H1 (cell line): ENCODE data around the gene TMEM255A. TPM values are rescaled to one million over a fixed set of nuclear protein-coding genes. Genes with fewer than 3 reads are reported as not detected.

Source experiments
- CTCF ChIA-PET: fragments of 300-600 bp; sonication (Branson Sonifier 250); formaldehyde crosslinking; loops from one replicate; lab custom pipeline; 2021; ENCODE audit not compliant: partially characterized antibody; lab: Charles Lee
- POLR2A ChIA-PET: fragments of 300-600 bp; sonication (Branson Sonifier 250); formaldehyde crosslinking; loops from one replicate; lab custom pipeline; 2021; ENCODE audit warnings: inconsistent platforms; ENCODE audit not compliant: partially characterized antibody; lab: Charles Lee
- DNase-seq, 2 experiments: peaks; one replicate each; pipeline versions ENCODE4 v3.0.0 to v3.0.0-alpha.2; 2010 to 2022; ENCODE audit warnings: low spot score in 2 of 2, low read depth in 1 of 2, mixed read lengths in 1 of 2
- FAIRE-seq: peaks from 2 replicates; lab custom pipeline; 2011; peaks lifted over from hg19 to GRCh38; lab: Jason Lieb, UNC
- H2AFZ ChIP-seq: 2 replicates; pipeline ENCODE4 v1.8.1; 2012; ENCODE audit warnings: low read length, inconsistent platforms
- H2AK5ac ChIP-seq: 2 replicates; pipeline ENCODE4 v1.6.1; 2013; ENCODE audit warnings: low read depth, low read length
- H2BK120ac ChIP-seq: replicated peaks from 2 replicates; pipeline ENCODE3; 2013; ENCODE audit warnings: low read depth, low read length, inconsistent platforms
- H2BK12ac ChIP-seq: 2 replicates; pipeline ENCODE4 v1.6.1; 2013; ENCODE audit warnings: low read depth, low read length
- H2BK15ac ChIP-seq: 2 replicates; pipeline ENCODE4 v1.6.1; 2013; ENCODE audit warnings: low read length
- H2BK20ac ChIP-seq: 2 replicates; pipeline ENCODE4 v1.6.1; 2013; ENCODE audit warnings: low read length
- H2BK5ac ChIP-seq: 2 replicates; pipeline ENCODE4 v1.6.1; 2013; ENCODE audit warnings: low read depth, low read length
- H3K14ac ChIP-seq: 2 replicates; pipeline ENCODE4 v1.6.1; 2013; ENCODE audit warnings: inconsistent platforms; ENCODE audit not compliant: insufficient read length
- H3K18ac ChIP-seq: 2 replicates; pipeline ENCODE4 v1.6.1; 2013; ENCODE audit warnings: low read length; ENCODE audit errors: extremely low read depth
- H3K23ac ChIP-seq: 2 replicates; pipeline ENCODE4 v1.6.1; 2013; ENCODE audit warnings: inconsistent platforms; ENCODE audit not compliant: insufficient read length
- H3K23me2 ChIP-seq: 2 replicates; pipeline ENCODE4 v1.6.1; 2013; ENCODE audit warnings: low read depth, low read length
- H3K27ac ChIP-seq: 2 replicates; pipeline ENCODE4 v1.6.1; 2011; ENCODE audit warnings: low read depth, low read length, inconsistent platforms
- H3K27me3 ChIP-seq, 4 experiments: replicated peaks in 1 of 4; 1 replicate in 1 of 4; 2 replicates in 3 of 4; pipeline versions ENCODE4 v1.6.1 to v1.8.1; 2011 to 2013; ENCODE audit warnings: low read length in 3 of 4, mild to moderate bottlenecking in 3 of 4, inconsistent platforms in 2 of 4, mixed read lengths in 2 of 4, moderate library complexity in 1 of 4; ENCODE audit not compliant: control insufficient read depth in 3 of 4, insufficient read depth in 3 of 4; ENCODE audit errors: extremely low read depth in 1 of 4
- H3K36me3 ChIP-seq, 4 experiments: 2 replicates each; pipeline versions ENCODE4 v1.6.1 to v1.8.1; 2011 to 2013; ENCODE audit warnings: mild to moderate bottlenecking in 4 of 4, low read length in 3 of 4, moderate library complexity in 2 of 4, control low read depth in 1 of 4, inconsistent platforms in 1 of 4; ENCODE audit not compliant: insufficient read depth in 4 of 4, control insufficient read depth in 2 of 4
- H3K4ac ChIP-seq: replicated peaks from 2 replicates; pipeline ENCODE3; 2013; ENCODE audit warnings: low read length, low read depth, mixed read lengths, inconsistent platforms; ENCODE audit not compliant: insufficient read length
- H3K4me1 ChIP-seq, 4 experiments: replicated peaks in 1 of 4; 1 replicate in 1 of 4; 2 replicates in 3 of 4; pipeline versions ENCODE4 v1.6.1 to v1.8.1; 2011 to 2013; ENCODE audit warnings: low read length in 3 of 4, inconsistent platforms in 2 of 4, mixed read lengths in 1 of 4; ENCODE audit not compliant: insufficient read depth in 4 of 4, control insufficient read depth in 3 of 4
- H3K4me2 ChIP-seq, 2 experiments: 2 replicates each; pipeline versions ENCODE4 v1.6.1 to v1.8.1; 2011 to 2013; ENCODE audit warnings: low read depth in 2 of 2, low read length in 2 of 2, control low read depth in 1 of 2, inconsistent platforms in 1 of 2, mild to moderate bottlenecking in 1 of 2; ENCODE audit not compliant: insufficient read depth in 1 of 2
- H3K4me3 ChIP-seq, 4 experiments: fragments of 200-600, 300-600 bp in 1 of 4; sonication (generic), shearing (Covaris generic), sonication (Bioruptor Twin) in 1 of 4; 2 replicates each; pipeline versions ENCODE4 v1.5.1 to v1.8.1; 2011 to 2016; ENCODE audit warnings: low read length in 4 of 4, low read depth in 3 of 4, control low read depth in 2 of 4, inconsistent platforms in 2 of 4, mild to moderate bottlenecking in 2 of 4, mixed read lengths in 1 of 4, moderate library complexity in 1 of 4; ENCODE audit not compliant: insufficient read depth in 2 of 4; ENCODE audit errors: extremely low read depth in 1 of 4
- H3K56ac ChIP-seq: replicated peaks from 2 replicates; pipeline ENCODE3; 2013; ENCODE audit warnings: low read depth, mild to moderate bottlenecking, mixed read lengths, low read length, inconsistent platforms; ENCODE audit not compliant: insufficient read length
- H3K79me1 ChIP-seq: 2 replicates; pipeline ENCODE4 v1.6.1; 2013; ENCODE audit warnings: low read depth, low read length, control low read depth
- H3K79me2 ChIP-seq, 2 experiments: 2 replicates each; pipeline versions ENCODE4 v1.6.1 to v1.8.1; 2012 to 2013; ENCODE audit warnings: low read length in 2 of 2, mild to moderate bottlenecking in 2 of 2, inconsistent platforms in 1 of 2; ENCODE audit not compliant: insufficient read depth in 2 of 2, control insufficient read depth in 1 of 2
- H3K9ac ChIP-seq, 4 experiments: replicated peaks in 1 of 4; 1 replicate in 1 of 4; 2 replicates in 3 of 4; pipeline versions ENCODE4 v1.6.1 to v1.8.1; 2011 to 2013; ENCODE audit warnings: low read depth in 3 of 4, low read length in 3 of 4, control low read depth in 2 of 4, mild to moderate bottlenecking in 2 of 4, moderate library complexity in 2 of 4, inconsistent platforms in 1 of 4; ENCODE audit errors: extremely low read depth in 1 of 4
- H3K9me3 ChIP-seq, 2 experiments: 2 replicates each; pipeline versions ENCODE4 v1.6.1 to v1.8.1; 2012 to 2013; ENCODE audit warnings: mild to moderate bottlenecking in 2 of 2, moderate library complexity in 2 of 2, control low read depth in 1 of 2, inconsistent platforms in 1 of 2, low read depth in 1 of 2, low read length in 1 of 2, mixed read lengths in 1 of 2; ENCODE audit not compliant: insufficient read depth in 2 of 2
- H4K20me1 ChIP-seq, 2 experiments: replicated peaks in 1 of 2; 2 replicates each; pipeline versions ENCODE3 to v1.8.1; 2011 to 2013; ENCODE audit warnings: inconsistent platforms in 2 of 2, low read length in 2 of 2, mild to moderate bottlenecking in 1 of 2; ENCODE audit not compliant: insufficient read depth in 2 of 2, control insufficient read depth in 1 of 2
- H4K5ac ChIP-seq: 2 replicates; pipeline ENCODE4 v1.6.1; 2013; ENCODE audit warnings: low read length, low read depth, mixed read lengths, inconsistent platforms; ENCODE audit not compliant: insufficient read length
- H4K8ac ChIP-seq: 2 replicates; pipeline ENCODE4 v1.8.0; 2013; ENCODE audit warnings: mild to moderate bottlenecking, moderate library complexity, low read length, inconsistent platforms; ENCODE audit not compliant: insufficient read depth; ENCODE audit errors: extremely low read depth
- H4K91ac ChIP-seq: replicated peaks from 2 replicates; pipeline ENCODE3; 2013; ENCODE audit warnings: low read length, mixed read lengths, inconsistent platforms; ENCODE audit not compliant: insufficient read length
- RAD21 ChIP-seq, 2 experiments: IDR thresholded peaks in 1 of 2; conservative IDR thresholded peaks in 1 of 2; 2 replicates each; pipeline ENCODE4 v1.6.1; 2011; ENCODE audit warnings: low read depth in 2 of 2, low read length in 2 of 2, improper control_type of control experiment in 1 of 2, inconsistent platforms in 1 of 2, mild to moderate bottlenecking in 1 of 2, moderate library complexity in 1 of 2
- SIN3A ChIP-seq, 2 experiments: IDR thresholded peaks in 1 of 2; conservative IDR thresholded peaks in 1 of 2; 2 replicates each; pipeline ENCODE4 v1.6.1; 2011 to 2012; ENCODE audit warnings: low read length in 2 of 2, improper control_type of control experiment in 1 of 2, low read depth in 1 of 2, mild to moderate bottlenecking in 1 of 2
- WGBS, 2 experiments: shearing (Covaris generic) in 1 of 2; methylation state at CpG; one replicate each; pipeline versions ENCODE4 v1.1.6 to v1.1.7; 2013 to 2015; ENCODE audit warnings: low lambda C conversion rate in 2 of 2, mixed read lengths in 2 of 2, inconsistent platforms in 1 of 2, low coverage in 1 of 2, missing lambda C conversion rate in 1 of 2; ENCODE audit not compliant: insufficient replicate concordance in 2 of 2, insufficient coverage in 1 of 2, insufficient read length in 1 of 2; ENCODE audit errors: extremely low coverage in 1 of 2, missing lambda C conversion rate in 1 of 2; 5-methylcytosine and 5-hydroxymethylcytosine counted together
- polyA plus RNA-seq, 7 experiments: library from polyadenylated mRNA; depleted of rRNA in 3 of 7; stranded (reverse) in 5 of 7; unstranded in 2 of 7; fragments of >200 nt in 5 of 7; fragments of 200-250 nt in 2 of 7; gene quantifications; 1 replicate in 5 of 7; 2 replicates in 1 of 7; 4 replicates in 1 of 7; pipeline versions ENCODE4 v1.2.1 to v1.2.3, GENCODE V29; 2011 to 2013; ENCODE audit warnings: missing spikeins in 2 of 7, mixed read lengths in 2 of 7
- total RNA-seq: library from RNA; stranded (reverse); fragmentation: NEBNext Ultra II Directional; extraction: Animal tissue kit (Norgen Biotek cat#: 25700); gene quantifications from 2 replicates; pipeline ENCODE4 v1.2.1, GENCODE V29; 2021
- TF ChIP-seq, protein P1 (sequence below), 3 experiments: IDR thresholded peaks; 1 replicate in 2 of 3; 2 replicates in 1 of 3; pipeline versions ENCODE4 v1.5.1 to v1.6.1; 2011; ENCODE audit warnings: low read length in 3 of 3, mild to moderate bottlenecking in 3 of 3, inconsistent platforms in 2 of 3, low read depth in 1 of 3, moderate library complexity in 1 of 3; ENCODE audit not compliant: insufficient read depth in 1 of 3; ENCODE audit errors: control extremely low read depth in 1 of 3

TMEM255A gene
- total and polyA plus RNA-seq, 2 of the 8 experiments (the other 6 are each of a cell fraction or from before 2014, with no cell fraction given) = 0.73 to 2.3 TPM

DNA sequence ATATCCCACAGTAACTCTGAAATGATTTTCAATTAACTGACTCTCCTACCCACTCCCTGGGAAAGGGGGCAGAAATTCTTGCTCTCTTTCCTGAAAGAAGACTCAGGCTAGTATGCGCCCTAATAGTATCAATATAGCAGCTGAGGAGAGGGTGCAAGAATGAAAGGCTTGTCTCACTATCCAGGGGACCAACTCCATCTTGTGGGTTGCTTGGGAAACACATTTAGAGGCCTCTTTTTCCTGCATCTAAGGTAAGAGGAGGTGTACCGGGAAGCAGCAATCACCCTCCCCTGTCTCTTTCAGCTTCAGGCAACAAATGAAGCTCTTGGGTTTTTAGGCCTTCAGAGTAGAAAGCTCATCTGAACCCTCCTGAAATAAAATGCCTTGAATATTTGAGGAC lies 11.3 kb downstream of the TMEM255A start:
- no peak overlapping the region for H3K9ac ChIP-seq
- H4K20me1 ChIP-seq = no peaks in the 10 kb centered on the region
- FAIRE-seq = peak; percentile 79
- H3K14ac ChIP-seq = no peak overlapping the region
- no peak overlapping the region for H3K18ac ChIP-seq
- CTCF ChIA-PET = interaction anchor here (0.8 to 2.4 kb wide), 18 partner anchors 9 to 386 kb away, joined by 3 to 8 read pairs (median 3); partner anchors contain the start of gene ZBTB33
- H3K4ac ChIP-seq = no peak overlapping the region
- no peak overlapping the region for H3K23ac ChIP-seq
- H3K27me3 ChIP-seq = peaks cover 0 to 3% (median 1%) of the 10 kb centered on the region in 4 experiments; a peak in 2 of 7 replicates
- 46% methylated on average over 2 of the region's 2 CpGs; no CpG with 5 or more reads in 1 of the 2 experiments for WGBS, 2 experiments
- no peak overlapping the region for H3K56ac ChIP-seq
- no peaks in the 10 kb centered on the region for H3K36me3 ChIP-seq
- H2BK5ac ChIP-seq = no peak overlapping the region
- H3K79me2 ChIP-seq = no peaks in the 10 kb centered on the region
- H2BK20ac ChIP-seq = no peak overlapping the region
- H3K9me3 ChIP-seq = no peaks in the 10 kb centered on the region
- H4K5ac ChIP-seq = no peak overlapping the region
- no peak overlapping the region for H3K27ac ChIP-seq
- H2BK120ac ChIP-seq = no peak overlapping the region
- no peak overlapping the region for H2AFZ ChIP-seq
- no peak for DNase-seq
- no peak overlapping the region for H2BK15ac ChIP-seq
- TF ChIP-seq SIN3A (conservative IDR thresholded peaks at IDR 0.05 in 1 of 2, IDR thresholded peaks at IDR 0.05 in 1 of 2; ENCODE audit: low read depth in 1 of 2, low read length in 2 of 2) = no peak
- TF ChIP-seq RAD21 (IDR thresholded peaks at IDR 0.05 in 1 of 2, conservative IDR thresholded peaks at IDR 0.05 in 1 of 2; ENCODE audit: low read depth in 2 of 2, low read length in 2 of 2) = peak; percentile 66 to 73
- TF ChIP-seq, protein P1, sequence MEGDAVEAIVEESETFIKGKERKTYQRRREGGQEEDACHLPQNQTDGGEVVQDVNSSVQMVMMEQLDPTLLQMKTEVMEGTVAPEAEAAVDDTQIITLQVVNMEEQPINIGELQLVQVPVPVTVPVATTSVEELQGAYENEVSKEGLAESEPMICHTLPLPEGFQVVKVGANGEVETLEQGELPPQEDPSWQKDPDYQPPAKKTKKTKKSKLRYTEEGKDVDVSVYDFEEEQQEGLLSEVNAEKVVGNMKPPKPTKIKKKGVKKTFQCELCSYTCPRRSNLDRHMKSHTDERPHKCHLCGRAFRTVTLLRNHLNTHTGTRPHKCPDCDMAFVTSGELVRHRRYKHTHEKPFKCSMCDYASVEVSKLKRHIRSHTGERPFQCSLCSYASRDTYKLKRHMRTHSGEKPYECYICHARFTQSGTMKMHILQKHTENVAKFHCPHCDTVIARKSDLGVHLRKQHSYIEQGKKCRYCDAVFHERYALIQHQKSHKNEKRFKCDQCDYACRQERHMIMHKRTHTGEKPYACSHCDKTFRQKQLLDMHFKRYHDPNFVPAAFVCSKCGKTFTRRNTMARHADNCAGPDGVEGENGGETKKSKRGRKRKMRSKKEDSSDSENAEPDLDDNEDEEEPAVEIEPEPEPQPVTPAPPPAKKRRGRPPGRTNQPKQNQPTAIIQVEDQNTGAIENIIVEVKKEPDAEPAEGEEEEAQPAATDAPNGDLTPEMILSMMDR (IDR thresholded peaks at IDR 0.05; ENCODE audit: control extremely low read depth in 1 of 3, insufficient read depth in 1 of 3, low read depth in 1 of 3, low read length in 3 of 3) = peak in 2 of 3 experiments; percentile 35 to 43; a peak in 2 of 4 replicates
- H3K23me2 ChIP-seq = no peaks in the 10 kb centered on the region
- no peak overlapping the region for H3K4me2 ChIP-seq
- H4K91ac ChIP-seq = no peak overlapping the region
- no peak overlapping the region for H2BK12ac ChIP-seq
- POLR2A ChIA-PET = no interaction called here
- peaks cover 0 to 4% (median 1%) of the 10 kb centered on the region in 4 experiments; a peak in 3 of 7 replicates for H3K4me1 ChIP-seq
- H4K8ac ChIP-seq = no peak overlapping the region
- no peak overlapping the region for H3K4me3 ChIP-seq
- H2AK5ac ChIP-seq = no peak overlapping the region
- no peaks in the 10 kb centered on the region for H3K79me1 ChIP-seq
